Hematopoietic multipotent progenitor cell treated with erythropoietin and hydrocortisone succinate and interleukin-3 and kit ligand, for 17 days (in vitro differentiated cells): ENCODE results near the gene PRKCB.

ENCODE experiments used
- DNase-seq: peaks from one replicate; pipeline ENCODE4 v3.0.0-alpha.2; 2015; ENCODE audit warnings: low spot score

Gene PRKCB

GRCh38 chr16:24253192-24253591 is 417.4 kb downstream of the PRKCB start:
- peak; percentile 39 for DNase-seq

GRCh38 chr16:24255456-24256371 is 419.9 kb downstream of the PRKCB start, which contains the start of gene CACNG3:
CACNG3 (plus strand) TSS chr16:24256335; CDS start chr16:24256755, 420 bp downstream.
- no peak for DNase-seq

- no peak for DNase-seq
Measured at GRCh38 chr16:24257958-24258357, 422.2 kb downstream of the PRKCB start.

- DNase-seq = no peak
Measured at GRCh38 chr16:24258791-24259190, 423.0 kb downstream of the PRKCB start.

GRCh38 chr16:24262816-24263215 is 427.0 kb downstream of the PRKCB start:
- no peak for DNase-seq
